Effector memory CD8-positive, alpha-beta T cell (primary cell): ENCODE data around the gene SIT1.
"Not testable (repeated sequence)": the region's sequence is repeated elsewhere in the genome, so short reads cannot be mapped to it uniquely, and the experiment has no call there.

Experiments
- ATAC-seq: fragments of 150-1000 bp; cut with Tn5 transposase; replicated peaks from 2 replicates; pipeline ENCODE4 v1.10.0; 2021; ENCODE audit warnings: mild to moderate bottlenecking, moderate library complexity
- DNase-seq, 3 experiments: peaks; one replicate each; pipeline ENCODE4 v3.0.0; 2021
- H3K27ac Mint-ChIP-seq, 2 donors: one replicate each; pipeline ENCODE4 v1.8.0; 2022; ENCODE audit warnings: mild to moderate bottlenecking in 2 of 2, mixed read lengths in 2 of 2, moderate library complexity in 2 of 2
- H3K27me3 Mint-ChIP-seq, 2 donors: one replicate each; pipeline ENCODE4 v1.8.0; 2022; ENCODE audit warnings: mixed read lengths in 2 of 2
- H3K36me3 Mint-ChIP-seq: one replicate; pipeline ENCODE4 v1.8.0; 2022; ENCODE audit warnings: mild to moderate bottlenecking, moderate library complexity, mixed read lengths; ENCODE audit not compliant: insufficient read depth
- H3K4me1 Mint-ChIP-seq, 2 donors: one replicate each; pipeline ENCODE4 v1.8.0; 2022; ENCODE audit warnings: low read depth in 2 of 2, mixed read lengths in 2 of 2
- H3K4me3 Mint-ChIP-seq, 2 donors: one replicate each; pipeline ENCODE4 v1.8.0; 2022; ENCODE audit warnings: mild to moderate bottlenecking in 2 of 2, mixed read lengths in 2 of 2, moderate library complexity in 2 of 2
- H3K9me3 Mint-ChIP-seq, 2 donors: one replicate each; pipeline ENCODE4 v1.8.0; 2022; ENCODE audit warnings: mixed read lengths in 2 of 2

The SIT1 gene

GRCh38 chr9:35649431-35650340, 1.0 kb downstream of the SIT1 start:
- DNase-seq: no peak
- Mint-ChIP-seq H3K4me3 (peak overlapping the region; percentile 91 to 92), H3K27me3 (no peaks in the 10 kb centered on the region), H3K27ac (peak overlapping the region; percentile 91 to 96), H3K4me1 (peaks cover 41 to 44% of the 10 kb centered on the region in 2 donors), H3K36me3 (peaks cover 29% of the 10 kb centered on the region), H3K9me3 (no peaks in the 10 kb centered on the region)
- peak; percentile 6 for ATAC-seq

- ATAC-seq (peak; percentile 82), DNase-seq (peak; percentile 85 to 92 (median 89))
- Mint-ChIP-seq H3K27ac (peak overlapping the region; percentile 94 to 96), H3K9me3 (no peaks in the 10 kb centered on the region), H3K36me3 (peaks cover 33% of the 10 kb centered on the region), H3K4me1 (peaks cover 45 to 50% of the 10 kb centered on the region in 2 donors), H3K27me3 (no peaks in the 10 kb centered on the region), H3K4me3 (peak overlapping the region; percentile 91 to 92)
Measured at GRCh38 chr9:35646533-35647265, 4.0 kb downstream of the SIT1 start.

- DNase-seq (no peak), ATAC-seq (no peak)
- Mint-ChIP-seq H3K9me3 (no peaks in the 10 kb centered on the region), H3K27ac (peak overlapping the region; percentile 94 to 96), H3K4me3 (peak overlapping the region; percentile 91 to 92), H3K4me1 (peaks cover 41 to 47% of the 10 kb centered on the region in 2 donors), H3K27me3 (no peaks in the 10 kb centered on the region), H3K36me3 (peaks cover 33% of the 10 kb centered on the region)
Measured at GRCh38 chr9:35646153-35646532, 4.6 kb downstream of the SIT1 start.

- not testable (repeated sequence) for ATAC-seq, H3K9me3 Mint-ChIP-seq, H3K27me3 Mint-ChIP-seq, DNase-seq
- Mint-ChIP-seq H3K4me3 (peak overlapping the region; percentile 91 to 92), H3K4me1 (peaks cover 40 to 43% of the 10 kb centered on the region in 2 donors), H3K36me3 (peaks cover 33% of the 10 kb centered on the region), H3K27ac (peak overlapping the region; percentile 94 to 96)
Measured at GRCh38 chr9:35645736-35646135, 5.0 kb downstream of the SIT1 start.

- DNase-seq (no peak), ATAC-seq (no peak)
- Mint-ChIP-seq H3K36me3 (peaks cover 30% of the 10 kb centered on the region), H3K27me3 (no peaks in the 10 kb centered on the region), H3K27ac (no peak overlapping the region), H3K4me1 (peaks cover 40 to 44% of the 10 kb centered on the region in 2 donors), H3K9me3 (no peaks in the 10 kb centered on the region), H3K4me3 (no peak overlapping the region)
Measured at GRCh38 chr9:35643046-35643445, 7.7 kb downstream of the SIT1 start.

GRCh38 chr9:35641478-35641877, 9.3 kb downstream of the SIT1 start:
- peak overlapping the region in 1 of 2 donors; percentile 55 for H3K27ac Mint-ChIP-seq
- not testable (repeated sequence) for ATAC-seq
- H3K4me1 Mint-ChIP-seq: peaks cover 46 to 48% of the 10 kb centered on the region in 2 donors

GRCh38 chr9:35640431-35640830, 10.3 kb downstream of the SIT1 start:
- H3K4me1 Mint-ChIP-seq: peaks cover 47 to 49% of the 10 kb centered on the region in 2 donors
- not testable (repeated sequence) for H3K27ac Mint-ChIP-seq, H3K27me3 Mint-ChIP-seq

More at GRCh38 chr9:35641478-35641877, 9.3 kb downstream of the SIT1 start:
- not testable (repeated sequence) for DNase-seq, H3K27me3 Mint-ChIP-seq, H3K9me3 Mint-ChIP-seq, H3K4me3 Mint-ChIP-seq
- H3K36me3 Mint-ChIP-seq: peaks cover 14% of the 10 kb centered on the region

GRCh38 chr9:35639631-35640030, 11.1 kb downstream of the SIT1 start:
- Mint-ChIP-seq H3K27ac (peak overlapping the region; percentile 89 to 92), H3K4me3 (peak overlapping the region; percentile 21 to 54), H3K27me3 (no peaks in the 10 kb centered on the region), H3K4me1 (peaks cover 50 to 57% of the 10 kb centered on the region in 2 donors), H3K9me3 (no peaks in the 10 kb centered on the region), H3K36me3 (peaks cover 6% of the 10 kb centered on the region)
- DNase-seq: no peak
- ATAC-seq: no peak

More at GRCh38 chr9:35640431-35640830, 10.3 kb downstream of the SIT1 start:
- DNase-seq, ATAC-seq, H3K4me3 Mint-ChIP-seq, H3K36me3 Mint-ChIP-seq, H3K9me3 Mint-ChIP-seq: not testable (repeated sequence)

- not testable (repeated sequence) for H3K36me3 Mint-ChIP-seq, H3K9me3 Mint-ChIP-seq, H3K27me3 Mint-ChIP-seq, DNase-seq
- H3K27ac Mint-ChIP-seq: peak overlapping the region; percentile 89 to 92
- ATAC-seq: peak; percentile 64
- H3K4me3 Mint-ChIP-seq: peak overlapping the region; percentile 21 to 54
- peaks cover 49 to 59% of the 10 kb centered on the region in 2 donors for H3K4me1 Mint-ChIP-seq
Measured at GRCh38 chr9:35639225-35639624, 11.5 kb downstream of the SIT1 start.

- H3K4me3 Mint-ChIP-seq: peak overlapping the region; percentile 54 to 65
- H3K9me3 Mint-ChIP-seq, H3K36me3 Mint-ChIP-seq, H3K27me3 Mint-ChIP-seq: not testable (repeated sequence)
- peaks cover 49 to 59% of the 10 kb centered on the region in 2 donors for H3K4me1 Mint-ChIP-seq
- DNase-seq (peak in 1 of 3 experiments; percentile 37), ATAC-seq (peak; percentile 85)
- peak overlapping the region; percentile 89 to 92 for H3K27ac Mint-ChIP-seq
Measured at GRCh38 chr9:35638751-35639150, 12.0 kb downstream of the SIT1 start.

- H3K4me1 Mint-ChIP-seq: peaks cover 49 to 53% of the 10 kb centered on the region in 2 donors
- not testable (repeated sequence) for H3K27me3 Mint-ChIP-seq, ATAC-seq, DNase-seq, H3K9me3 Mint-ChIP-seq, H3K36me3 Mint-ChIP-seq
- peak overlapping the region; percentile 89 to 92 for H3K27ac Mint-ChIP-seq
- H3K4me3 Mint-ChIP-seq: peak overlapping the region; percentile 54 to 65
Measured at GRCh38 chr9:35637427-35637955, 13.2 kb downstream of the SIT1 start.

GRCh38 chr9:35636877-35637246, 13.9 kb downstream of the SIT1 start:
- H3K4me3 Mint-ChIP-seq: peak overlapping the region in 1 of 2 donors; percentile 54
- H3K4me1 Mint-ChIP-seq: peaks cover 48 to 53% of the 10 kb centered on the region in 2 donors
- H3K27me3 Mint-ChIP-seq, DNase-seq, H3K9me3 Mint-ChIP-seq, H3K36me3 Mint-ChIP-seq, ATAC-seq: not testable (repeated sequence)
- peak overlapping the region; percentile 89 to 92 for H3K27ac Mint-ChIP-seq

GRCh38 chr9:35636135-35636876, 14.4 kb downstream of the SIT1 start:
- Mint-ChIP-seq H3K27me3 (no peaks in the 10 kb centered on the region), H3K36me3 (peaks cover 2% of the 10 kb centered on the region), H3K4me1 (peaks cover 48 to 53% of the 10 kb centered on the region in 2 donors), H3K9me3 (no peaks in the 10 kb centered on the region), H3K27ac (peak overlapping the region; percentile 89 to 92), H3K4me3 (peak overlapping the region; percentile 31 to 54)
- ATAC-seq: peak; percentile 16
- no peak for DNase-seq
